ENCODE measurements around the gene PRPF8.
"Not testable (repeated sequence)": the region's sequence is repeated elsewhere in the genome, so short reads cannot be mapped to it uniquely, and the experiment has no call there.

Gene PRPF8

GRCh38 chr17:1711804-1712203 is 27.1 kb upstream of the PRPF8 start:
- Mint-ChIP-seq H3K4me3 (peak overlapping the region; percentile 2), H3K27me3 (ENCODE audit: low read depth) (peaks cover 43% of the 10 kb centered on the region), H3K9me3 (no peaks in the 10 kb centered on the region), H3K36me3 (ENCODE audit: low read depth) (peaks cover 13% of the 10 kb centered on the region), H3K4me1 (ENCODE audit: low read depth) (peaks cover 13% of the 10 kb centered on the region), H3K27ac (no peak overlapping the region)
- DNase-seq (ENCODE audit: low spot score): no peak

GRCh38 chr17:1710807-1711553 is 26.3 kb upstream of the PRPF8 start:
- no peak for DNase-seq (ENCODE audit: low spot score)

DNA sequence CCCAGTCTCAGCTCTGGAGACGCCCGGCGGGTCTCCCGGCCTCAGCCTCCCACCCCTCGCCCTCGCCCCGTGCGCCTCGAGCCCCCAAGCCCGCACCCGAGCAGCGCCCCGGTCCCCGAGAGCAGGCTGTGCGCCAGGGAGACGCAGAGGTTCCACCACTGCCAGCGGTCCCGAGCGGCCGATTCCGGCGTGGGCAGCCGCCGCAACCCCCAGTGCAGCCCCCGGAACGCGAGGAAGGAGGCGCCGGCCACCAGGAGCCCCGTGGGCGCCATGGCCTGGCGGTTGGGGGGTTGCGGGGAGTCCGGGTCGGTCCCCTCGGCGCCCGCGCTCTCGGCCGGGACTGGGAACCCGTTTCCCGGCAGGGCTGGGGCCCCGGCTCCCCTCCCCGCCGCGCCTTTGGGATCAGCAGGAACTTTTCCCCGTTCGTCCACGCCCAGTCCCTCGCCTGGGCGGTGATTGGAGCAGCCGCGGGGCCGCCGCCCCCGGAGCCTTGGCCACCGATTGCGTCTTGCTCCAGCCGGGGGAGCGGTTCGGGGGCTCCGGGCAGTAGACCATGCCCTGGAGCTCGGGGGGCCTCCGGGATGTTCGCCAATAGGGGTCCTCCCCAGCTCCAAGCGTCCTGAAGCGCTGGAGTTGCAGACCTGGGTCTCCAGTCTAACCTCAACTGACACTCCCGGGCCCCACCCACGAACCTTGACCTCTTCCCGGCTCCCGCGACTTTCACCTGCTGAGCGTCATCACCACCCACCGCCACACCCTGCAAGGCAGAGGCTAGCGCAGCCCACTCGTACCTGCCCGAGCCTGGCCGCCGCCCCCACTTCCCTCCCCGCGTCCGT is 25.5 kb upstream of the PRPF8 start, which contains the start of gene TLCD2:
TLCD2 (minus strand) TSS at position 407 of the 836 bp plus-strand sequence; CDS start at position 272, 135 bp downstream.
- peaks cover 13% of the 10 kb centered on the region for H3K36me3 Mint-ChIP-seq (ENCODE audit: low read depth)
- peaks cover 11% of the 10 kb centered on the region for H3K4me1 Mint-ChIP-seq (ENCODE audit: low read depth)
- peaks cover 51% of the 10 kb centered on the region for H3K27me3 Mint-ChIP-seq (ENCODE audit: low read depth)
- no peak within 1 kb of the TSS for H3K27ac Mint-ChIP-seq
- H3K4me3 Mint-ChIP-seq: peak within 1 kb of the TSS; percentile 65
- no peaks in the 10 kb centered on the region for H3K9me3 Mint-ChIP-seq
- no peak for DNase-seq (ENCODE audit: low spot score)

More at GRCh38 chr17:1710807-1711553, 26.3 kb upstream of the PRPF8 start:
- H3K4me1 Mint-ChIP-seq (ENCODE audit: low read depth): peaks cover 11% of the 10 kb centered on the region
- H3K36me3 Mint-ChIP-seq (ENCODE audit: low read depth): peaks cover 13% of the 10 kb centered on the region
- H3K4me3 Mint-ChIP-seq: peak overlapping the region; percentile 65
- no peak overlapping the region for H3K27ac Mint-ChIP-seq
- no peaks in the 10 kb centered on the region for H3K9me3 Mint-ChIP-seq
- H3K27me3 Mint-ChIP-seq (ENCODE audit: low read depth): peaks cover 46% of the 10 kb centered on the region

DNA sequence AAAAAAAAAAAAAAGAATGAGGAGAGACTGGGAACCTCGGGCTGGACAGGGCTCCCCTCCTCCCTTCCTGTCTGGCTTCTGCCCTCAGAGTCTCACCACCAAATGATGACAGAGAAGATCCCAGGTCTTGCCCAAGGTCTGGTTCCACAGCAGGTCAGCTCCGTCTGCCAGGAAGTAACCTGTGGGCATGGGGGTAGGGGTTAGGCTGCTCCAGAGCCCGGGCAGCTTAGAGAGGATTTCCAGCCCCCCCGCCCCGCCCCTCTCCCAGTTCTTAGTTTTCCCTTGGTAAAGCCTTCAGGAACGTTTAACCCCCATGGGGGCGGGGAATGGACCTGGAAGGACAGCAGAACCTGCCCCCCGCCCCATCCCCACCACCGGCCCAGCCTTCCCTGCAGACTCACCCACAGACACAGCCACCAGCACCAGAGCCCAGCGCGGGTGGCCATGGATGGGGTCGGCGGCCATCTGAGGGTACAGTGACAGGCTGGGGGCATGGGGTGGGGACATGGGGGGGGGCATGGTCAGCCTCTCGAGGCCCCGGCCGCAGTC is 24.8 kb upstream of the PRPF8 start:
- DNase-seq (ENCODE audit: low spot score): no peak
- peaks cover 11% of the 10 kb centered on the region for H3K36me3 Mint-ChIP-seq (ENCODE audit: low read depth)

DNA sequence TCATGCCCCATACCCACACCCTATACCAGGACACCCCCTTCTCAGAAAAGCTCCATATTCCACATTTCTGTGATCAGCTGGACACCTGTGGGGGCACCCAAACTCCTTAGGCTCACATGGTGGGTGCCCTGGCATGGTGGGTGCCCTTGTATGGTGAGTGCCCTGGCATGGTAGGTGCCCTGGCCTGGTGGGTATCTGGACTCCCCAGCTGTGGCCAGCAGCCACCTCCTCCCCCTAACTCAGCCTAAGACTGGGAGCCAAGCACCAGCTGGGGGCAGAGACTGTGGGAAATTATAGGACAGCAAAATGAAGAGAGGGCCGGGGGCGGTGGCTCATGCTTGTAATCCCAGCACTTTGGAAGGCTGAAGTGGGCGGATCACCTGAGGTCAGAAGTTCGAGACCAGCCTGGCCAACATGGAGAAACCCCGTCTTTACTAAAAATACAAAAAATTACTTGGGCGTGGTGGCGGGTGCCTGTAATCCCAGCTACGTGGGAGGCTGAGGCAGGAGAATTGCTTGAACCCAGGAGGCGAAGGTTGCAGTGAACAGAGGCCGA is 24.2 kb upstream of the PRPF8 start:
- not testable (repeated sequence) for H3K4me1 Mint-ChIP-seq (ENCODE audit: low read depth); DNase-seq (ENCODE audit: low spot score); H3K9me3 Mint-ChIP-seq; H3K27ac Mint-ChIP-seq
- Mint-ChIP-seq H3K27me3 (ENCODE audit: low read depth) (peaks cover 53% of the 10 kb centered on the region), H3K36me3 (ENCODE audit: low read depth) (peaks cover 11% of the 10 kb centered on the region), H3K4me3 (peak overlapping the region; percentile 55)

More for the DNA sequence above, 24.8 kb upstream of the PRPF8 start:
- Mint-ChIP-seq H3K27me3 (ENCODE audit: low read depth) (peaks cover 54% of the 10 kb centered on the region), H3K4me3 (no peak overlapping the region), H3K27ac (no peak overlapping the region), H3K9me3 (no peaks in the 10 kb centered on the region), H3K4me1 (ENCODE audit: low read depth) (peaks cover 9% of the 10 kb centered on the region)

DNA sequence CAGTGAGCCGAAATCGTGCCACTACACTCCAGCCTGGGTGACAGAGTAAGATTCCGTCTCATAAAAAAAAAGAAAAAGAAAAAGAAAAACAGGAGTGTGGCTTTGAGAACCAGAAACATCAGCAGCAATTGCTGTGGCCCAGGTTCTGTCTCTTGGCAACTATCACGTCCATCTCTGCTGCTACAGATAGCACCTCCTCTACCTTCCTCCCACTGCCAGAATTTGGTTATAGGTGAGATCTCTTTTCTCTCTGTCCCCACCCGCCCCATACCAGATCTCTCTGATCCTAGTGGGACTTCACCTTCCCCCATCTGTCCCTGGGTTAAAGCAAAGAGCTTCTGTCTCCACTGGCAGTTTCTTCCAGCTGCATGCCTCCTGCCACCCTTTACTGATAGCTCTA is 22.4 kb upstream of the PRPF8 start:
- Mint-ChIP-seq H3K9me3 (no peaks in the 10 kb centered on the region), H3K27ac (peak overlapping the region; percentile 31), H3K4me1 (ENCODE audit: low read depth) (peaks cover 7% of the 10 kb centered on the region), H3K27me3 (ENCODE audit: low read depth) (peaks cover 48% of the 10 kb centered on the region), H3K36me3 (ENCODE audit: low read depth) (peaks cover 3% of the 10 kb centered on the region), H3K4me3 (peak overlapping the region; percentile 38)
- DNase-seq (ENCODE audit: low spot score): no peak

- Mint-ChIP-seq H3K4me3 (no peak overlapping the region), H3K9me3 (no peaks in the 10 kb centered on the region), H3K4me1 (ENCODE audit: low read depth) (peaks cover 7% of the 10 kb centered on the region), H3K27ac (no peak overlapping the region), H3K36me3 (ENCODE audit: low read depth) (no peaks in the 10 kb centered on the region), H3K27me3 (ENCODE audit: low read depth) (peaks cover 32% of the 10 kb centered on the region)
- DNase-seq (ENCODE audit: low spot score): no peak
Measured at GRCh38 chr17:1705004-1705403, 20.3 kb upstream of the PRPF8 start.

- Mint-ChIP-seq H3K27me3 (ENCODE audit: low read depth) (peaks cover 25% of the 10 kb centered on the region), H3K36me3 (ENCODE audit: low read depth) (no peaks in the 10 kb centered on the region), H3K4me3 (no peak overlapping the region), H3K9me3 (no peaks in the 10 kb centered on the region), H3K27ac (no peak overlapping the region), H3K4me1 (ENCODE audit: low read depth) (peaks cover 7% of the 10 kb centered on the region)
- DNase-seq (ENCODE audit: low spot score): no peak
Measured at GRCh38 chr17:1703063-1703462, 18.4 kb upstream of the PRPF8 start.

DNA sequence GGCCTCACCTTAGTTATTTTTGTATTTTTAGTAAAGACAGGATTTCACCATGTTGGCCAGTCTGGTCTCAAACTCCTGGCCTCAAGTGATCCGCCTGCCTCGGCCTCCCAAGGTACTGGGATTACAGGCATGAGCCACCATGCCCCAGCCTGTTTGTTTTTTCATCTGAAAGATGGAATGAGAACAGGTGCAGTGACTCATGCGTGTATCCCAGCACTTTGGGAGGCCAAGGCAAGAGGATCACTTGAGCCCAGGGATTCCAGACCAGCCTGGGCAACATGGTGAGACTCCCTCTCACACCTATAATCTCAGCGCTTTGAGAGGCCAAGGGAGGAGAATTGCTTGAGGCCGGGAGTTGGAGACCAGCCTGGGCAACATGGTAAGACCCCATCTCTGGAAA is 15.2 kb upstream of the PRPF8 start:
- not testable (repeated sequence) for H3K4me1 Mint-ChIP-seq (ENCODE audit: low read depth); H3K27me3 Mint-ChIP-seq (ENCODE audit: low read depth); DNase-seq (ENCODE audit: low spot score); H3K36me3 Mint-ChIP-seq (ENCODE audit: low read depth); H3K4me3 Mint-ChIP-seq; H3K27ac Mint-ChIP-seq; H3K9me3 Mint-ChIP-seq

GRCh38 chr17:1697681-1698080 is 13.0 kb upstream of the PRPF8 start:
- H3K27me3 Mint-ChIP-seq (ENCODE audit: low read depth): peaks cover 3% of the 10 kb centered on the region
- H3K27ac Mint-ChIP-seq: no peak overlapping the region
- no peaks in the 10 kb centered on the region for H3K9me3 Mint-ChIP-seq
- no peaks in the 10 kb centered on the region for H3K36me3 Mint-ChIP-seq (ENCODE audit: low read depth)
- H3K4me1 Mint-ChIP-seq (ENCODE audit: low read depth): no peaks in the 10 kb centered on the region
- H3K4me3 Mint-ChIP-seq: no peak overlapping the region
- no peak for DNase-seq (ENCODE audit: low spot score)

DNA sequence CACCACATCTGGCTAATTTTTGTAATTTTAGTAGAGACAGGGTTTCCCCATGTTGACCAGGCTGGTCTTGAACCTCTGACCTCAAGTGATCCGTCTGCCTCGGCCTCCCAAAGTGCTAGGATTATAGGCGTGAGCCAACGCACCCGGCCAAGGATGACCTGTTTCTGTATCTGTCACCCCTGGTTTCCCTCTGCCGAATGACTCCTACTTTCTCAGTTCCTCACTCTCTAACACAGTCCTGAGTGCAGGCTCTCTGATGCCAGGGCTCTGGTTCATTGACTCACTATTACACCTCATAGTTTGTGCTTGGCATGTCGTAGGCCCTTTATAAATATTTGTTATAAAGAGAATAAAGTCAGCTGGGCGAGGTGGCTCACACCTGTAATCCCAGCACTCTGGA is 10.7 kb upstream of the PRPF8 start:
- no peak overlapping the region for H3K4me3 Mint-ChIP-seq
- peaks cover 5% of the 10 kb centered on the region for H3K27me3 Mint-ChIP-seq (ENCODE audit: low read depth)
- H3K36me3 Mint-ChIP-seq (ENCODE audit: low read depth): no peaks in the 10 kb centered on the region
- DNase-seq (ENCODE audit: low spot score): no peak
- peaks cover 3% of the 10 kb centered on the region for H3K4me1 Mint-ChIP-seq (ENCODE audit: low read depth)
- H3K9me3 Mint-ChIP-seq: no peaks in the 10 kb centered on the region
- no peak overlapping the region for H3K27ac Mint-ChIP-seq

- H3K36me3 Mint-ChIP-seq (ENCODE audit: low read depth): no peaks in the 10 kb centered on the region
- H3K27me3 Mint-ChIP-seq (ENCODE audit: low read depth): peaks cover 5% of the 10 kb centered on the region
- H3K9me3 Mint-ChIP-seq: no peaks in the 10 kb centered on the region
- H3K4me3 Mint-ChIP-seq: no peak overlapping the region
- H3K27ac Mint-ChIP-seq: no peak overlapping the region
- H3K4me1 Mint-ChIP-seq (ENCODE audit: low read depth): peaks cover 3% of the 10 kb centered on the region
- no peak for DNase-seq (ENCODE audit: low spot score)
Measured at GRCh38 chr17:1693339-1693738, 8.7 kb upstream of the PRPF8 start.

DNA sequence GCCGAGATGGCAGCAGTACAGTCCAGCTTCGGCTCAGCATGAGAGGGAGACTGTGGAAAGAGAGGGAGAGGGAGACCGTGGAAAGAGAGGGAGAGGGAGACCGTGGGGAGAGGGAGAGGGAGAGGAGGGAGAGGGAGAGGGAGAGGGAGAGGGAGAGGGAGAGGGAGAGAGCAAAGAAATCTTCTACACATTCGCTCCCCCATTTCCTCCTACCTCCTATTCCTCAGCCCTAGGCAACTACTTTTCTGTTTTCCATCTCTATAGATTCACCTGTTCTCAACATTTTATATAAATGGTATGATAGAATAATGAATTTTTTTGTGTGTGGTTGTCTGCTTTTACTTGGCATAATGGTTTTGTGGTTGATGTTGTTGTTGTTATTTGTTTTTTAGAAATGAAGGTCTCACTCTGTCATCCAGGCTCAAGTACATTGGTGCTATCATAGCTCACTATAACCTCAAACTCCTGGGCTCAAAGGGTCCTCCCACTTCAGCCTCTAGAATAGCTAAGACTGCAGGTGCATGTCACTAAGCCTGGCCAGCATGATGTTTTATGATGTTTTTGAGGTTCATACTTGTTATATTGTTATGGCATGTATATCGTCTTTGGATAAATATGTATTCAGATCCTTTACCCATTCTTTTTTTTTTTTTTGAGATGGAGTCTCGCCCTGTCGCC is 6.0 kb upstream of the PRPF8 start:
- no peak overlapping the region for H3K27ac Mint-ChIP-seq
- H3K9me3 Mint-ChIP-seq: no peaks in the 10 kb centered on the region
- no peak overlapping the region for H3K4me3 Mint-ChIP-seq
- H3K27me3 Mint-ChIP-seq (ENCODE audit: low read depth): peaks cover 5% of the 10 kb centered on the region
- DNase-seq (ENCODE audit: low spot score): no peak
- no peaks in the 10 kb centered on the region for H3K36me3 Mint-ChIP-seq (ENCODE audit: low read depth)
- H3K4me1 Mint-ChIP-seq (ENCODE audit: low read depth): peaks cover 3% of the 10 kb centered on the region

All from T-helper 2 cell treated with Interferon-gamma antibody and Interleukin-4, amounts not matched to agents 5 μg/mL and 100 μg/mL, for 36 hours (primary cell).